Measurements from ENCODE around the gene STARD10. TPM values are rescaled to one million over a fixed set of nuclear protein-coding genes. Genes with fewer than 3 reads are reported as not detected.

STARD10 gene
- total and polyA plus RNA-seq, 9 of the 15 experiments (the other 6 are each of a cell fraction or from before 2014, with no cell fraction given): 0.15 to 52.9 (median 32.3) TPM

DNA sequence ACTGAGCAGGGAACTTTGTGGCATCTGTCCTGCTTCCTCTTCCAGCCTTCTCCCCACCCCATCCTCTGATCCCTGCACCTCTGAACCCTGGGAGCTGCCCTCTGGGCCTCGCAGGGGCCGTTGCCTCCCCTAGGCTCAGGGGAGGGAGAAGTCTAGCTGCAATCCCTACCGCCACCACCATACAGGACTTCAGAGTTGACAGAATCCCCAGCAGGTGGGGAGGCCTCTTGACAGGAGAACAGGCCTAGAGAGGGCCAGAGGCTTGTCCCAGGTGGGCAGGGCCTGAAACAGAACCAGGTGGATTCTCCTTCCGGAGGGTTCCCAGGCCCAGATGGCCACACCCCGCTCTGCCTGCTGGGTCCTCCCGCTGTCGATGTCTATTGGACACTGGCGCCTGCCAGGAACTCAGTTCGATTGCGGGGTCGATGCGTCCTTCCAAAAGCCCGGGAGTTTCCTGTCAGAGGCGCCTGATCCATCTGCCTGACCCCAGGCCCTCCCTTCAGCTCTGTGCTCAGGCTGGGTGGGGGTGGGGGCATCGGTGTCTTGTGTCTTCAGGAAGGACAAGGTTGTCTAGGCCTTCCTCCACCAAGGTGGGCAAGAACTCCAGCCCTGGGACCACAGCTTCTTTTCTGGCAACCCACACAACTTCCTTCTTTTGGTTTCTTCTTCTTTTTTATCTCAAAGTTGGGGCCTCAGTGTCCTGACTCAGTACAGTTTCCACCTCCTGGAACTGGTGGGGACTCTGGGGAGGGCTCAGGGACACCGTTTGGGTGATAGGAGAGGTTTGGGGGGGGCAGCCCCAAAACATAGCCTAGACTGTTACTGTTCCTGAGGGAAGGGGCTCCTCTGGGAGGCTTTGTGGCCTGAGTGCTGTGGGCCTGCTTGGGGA, 6.4 kb downstream of the STARD10 start (continued):
- TF ChIP-seq ZNF354B (CRISPR knock-in tag; IDR thresholded peaks at IDR 0.05) (no peak), CREM (IDR thresholded peaks at IDR 0.05; ENCODE audit: low read depth) (peak; percentile 11; the same call in 1 of the 2 replicates), HOXB6 (CRISPR knock-in tag; IDR thresholded peaks at IDR 0.05; ENCODE audit: borderline replicate concordance) (no peak), NELFE (IDR thresholded peaks at IDR 0.05; ENCODE audit: insufficient read depth, insufficient read length) (no peak), BDP1 (IDR thresholded peaks at IDR 0.05; ENCODE audit: insufficient read depth, insufficient read length) (no peak), HLTF (IDR thresholded peaks at IDR 0.05) (no peak), ESRRA (IDR thresholded peaks at IDR 0.05; ENCODE audit: borderline replicate concordance, low read depth) (peak; percentile 40; the same call in 1 of the 2 replicates), NFE2 (IDR thresholded peaks at IDR 0.05; ENCODE audit: low read depth) (peak; percentile 43), NFYB (IDR thresholded peaks at IDR 0.05; ENCODE audit: extremely low read depth, insufficient read length) (peak; percentile 62)
- TF ChIP-seq, protein P1, sequence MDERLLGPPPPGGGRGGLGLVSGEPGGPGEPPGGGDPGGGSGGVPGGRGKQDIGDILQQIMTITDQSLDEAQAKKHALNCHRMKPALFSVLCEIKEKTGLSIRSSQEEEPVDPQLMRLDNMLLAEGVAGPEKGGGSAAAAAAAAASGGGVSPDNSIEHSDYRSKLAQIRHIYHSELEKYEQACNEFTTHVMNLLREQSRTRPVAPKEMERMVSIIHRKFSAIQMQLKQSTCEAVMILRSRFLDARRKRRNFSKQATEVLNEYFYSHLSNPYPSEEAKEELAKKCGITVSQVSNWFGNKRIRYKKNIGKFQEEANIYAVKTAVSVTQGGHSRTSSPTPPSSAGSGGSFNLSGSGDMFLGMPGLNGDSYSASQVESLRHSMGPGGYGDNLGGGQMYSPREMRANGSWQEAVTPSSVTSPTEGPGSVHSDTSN (CRISPR knock-in tag; IDR thresholded peaks at IDR 0.05; ENCODE audit: low read depth): no peak
- TF ChIP-seq, protein P1 (tag; conservative IDR thresholded peaks at IDR 0.05; ENCODE audit: low read depth): peak; percentile 5; the same call in 1 of the 2 replicates
- TF ChIP-seq, protein P2, sequence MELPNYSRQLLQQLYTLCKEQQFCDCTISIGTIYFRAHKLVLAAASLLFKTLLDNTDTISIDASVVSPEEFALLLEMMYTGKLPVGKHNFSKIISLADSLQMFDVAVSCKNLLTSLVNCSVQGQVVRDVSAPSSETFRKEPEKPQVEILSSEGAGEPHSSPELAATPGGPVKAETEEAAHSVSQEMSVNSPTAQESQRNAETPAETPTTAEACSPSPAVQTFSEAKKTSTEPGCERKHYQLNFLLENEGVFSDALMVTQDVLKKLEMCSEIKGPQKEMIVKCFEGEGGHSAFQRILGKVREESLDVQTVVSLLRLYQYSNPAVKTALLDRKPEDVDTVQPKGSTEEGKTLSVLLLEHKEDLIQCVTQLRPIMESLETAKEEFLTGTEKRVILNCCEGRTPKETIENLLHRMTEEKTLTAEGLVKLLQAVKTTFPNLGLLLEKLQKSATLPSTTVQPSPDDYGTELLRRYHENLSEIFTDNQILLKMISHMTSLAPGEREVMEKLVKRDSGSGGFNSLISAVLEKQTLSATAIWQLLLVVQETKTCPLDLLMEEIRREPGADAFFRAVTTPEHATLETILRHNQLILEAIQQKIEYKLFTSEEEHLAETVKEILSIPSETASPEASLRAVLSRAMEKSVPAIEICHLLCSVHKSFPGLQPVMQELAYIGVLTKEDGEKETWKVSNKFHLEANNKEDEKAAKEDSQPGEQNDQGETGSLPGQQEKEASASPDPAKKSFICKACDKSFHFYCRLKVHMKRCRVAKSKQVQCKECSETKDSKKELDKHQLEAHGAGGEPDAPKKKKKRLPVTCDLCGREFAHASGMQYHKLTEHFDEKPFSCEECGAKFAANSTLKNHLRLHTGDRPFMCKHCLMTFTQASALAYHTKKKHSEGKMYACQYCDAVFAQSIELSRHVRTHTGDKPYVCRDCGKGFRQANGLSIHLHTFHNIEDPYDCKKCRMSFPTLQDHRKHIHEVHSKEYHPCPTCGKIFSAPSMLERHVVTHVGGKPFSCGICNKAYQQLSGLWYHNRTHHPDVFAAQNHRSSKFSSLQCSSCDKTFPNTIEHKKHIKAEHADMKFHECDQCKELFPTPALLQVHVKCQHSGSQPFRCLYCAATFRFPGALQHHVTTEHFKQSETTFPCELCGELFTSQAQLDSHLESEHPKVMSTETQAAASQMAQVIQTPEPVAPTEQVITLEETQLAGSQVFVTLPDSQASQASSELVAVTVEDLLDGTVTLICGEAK (IDR thresholded peaks at IDR 0.05): peak; percentile 35; the same call in 1 of the 2 replicates
- TF ChIP-seq, protein P2 (CRISPR knock-in tag; IDR thresholded peaks at IDR 0.05): no peak
- TF ChIP-seq, protein P3, sequence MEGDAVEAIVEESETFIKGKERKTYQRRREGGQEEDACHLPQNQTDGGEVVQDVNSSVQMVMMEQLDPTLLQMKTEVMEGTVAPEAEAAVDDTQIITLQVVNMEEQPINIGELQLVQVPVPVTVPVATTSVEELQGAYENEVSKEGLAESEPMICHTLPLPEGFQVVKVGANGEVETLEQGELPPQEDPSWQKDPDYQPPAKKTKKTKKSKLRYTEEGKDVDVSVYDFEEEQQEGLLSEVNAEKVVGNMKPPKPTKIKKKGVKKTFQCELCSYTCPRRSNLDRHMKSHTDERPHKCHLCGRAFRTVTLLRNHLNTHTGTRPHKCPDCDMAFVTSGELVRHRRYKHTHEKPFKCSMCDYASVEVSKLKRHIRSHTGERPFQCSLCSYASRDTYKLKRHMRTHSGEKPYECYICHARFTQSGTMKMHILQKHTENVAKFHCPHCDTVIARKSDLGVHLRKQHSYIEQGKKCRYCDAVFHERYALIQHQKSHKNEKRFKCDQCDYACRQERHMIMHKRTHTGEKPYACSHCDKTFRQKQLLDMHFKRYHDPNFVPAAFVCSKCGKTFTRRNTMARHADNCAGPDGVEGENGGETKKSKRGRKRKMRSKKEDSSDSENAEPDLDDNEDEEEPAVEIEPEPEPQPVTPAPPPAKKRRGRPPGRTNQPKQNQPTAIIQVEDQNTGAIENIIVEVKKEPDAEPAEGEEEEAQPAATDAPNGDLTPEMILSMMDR (IDR thresholded peaks at IDR 0.05 in 2 of 3, conservative IDR thresholded peaks at IDR 0.05 in 1 of 3; ENCODE audit: insufficient read depth in 2 of 3, low read depth in 1 of 3, low read length in 3 of 3): peak; percentile 40 to 82 (median 63)

All from K562 (cell line).